Epithelial cell of proximal tubule (primary cell): ENCODE data around the gene RAD51B. TPM values are rescaled to one million over a fixed set of nuclear protein-coding genes. Genes with fewer than 3 reads are reported as not detected.

Experiments
- DNase-seq: peaks from one replicate; pipeline ENCODE4 v3.0.0-alpha.2; 2011; ENCODE audit warnings: low read depth
- H3K4me3 ChIP-seq: 2 replicates; pipeline ENCODE4 v1.5.1; 2011; ENCODE audit warnings: low read depth, mild to moderate bottlenecking, low read length
- total RNA-seq: library from RNA; depleted of rRNA; stranded (reverse); fragments of >200 nt; gene quantifications from 2 replicates; pipeline ENCODE4 v1.2.3, GENCODE V29; 2015
- TF ChIP-seq, protein P1 (sequence below): conservative IDR thresholded peaks from 2 replicates; pipeline ENCODE4 v1.5.1; 2012; ENCODE audit warnings: low read depth, mild to moderate bottlenecking, low read length

Gene RAD51B
- total RNA-seq, 1 donor from 2014 or later = 6.3 TPM

DNA sequence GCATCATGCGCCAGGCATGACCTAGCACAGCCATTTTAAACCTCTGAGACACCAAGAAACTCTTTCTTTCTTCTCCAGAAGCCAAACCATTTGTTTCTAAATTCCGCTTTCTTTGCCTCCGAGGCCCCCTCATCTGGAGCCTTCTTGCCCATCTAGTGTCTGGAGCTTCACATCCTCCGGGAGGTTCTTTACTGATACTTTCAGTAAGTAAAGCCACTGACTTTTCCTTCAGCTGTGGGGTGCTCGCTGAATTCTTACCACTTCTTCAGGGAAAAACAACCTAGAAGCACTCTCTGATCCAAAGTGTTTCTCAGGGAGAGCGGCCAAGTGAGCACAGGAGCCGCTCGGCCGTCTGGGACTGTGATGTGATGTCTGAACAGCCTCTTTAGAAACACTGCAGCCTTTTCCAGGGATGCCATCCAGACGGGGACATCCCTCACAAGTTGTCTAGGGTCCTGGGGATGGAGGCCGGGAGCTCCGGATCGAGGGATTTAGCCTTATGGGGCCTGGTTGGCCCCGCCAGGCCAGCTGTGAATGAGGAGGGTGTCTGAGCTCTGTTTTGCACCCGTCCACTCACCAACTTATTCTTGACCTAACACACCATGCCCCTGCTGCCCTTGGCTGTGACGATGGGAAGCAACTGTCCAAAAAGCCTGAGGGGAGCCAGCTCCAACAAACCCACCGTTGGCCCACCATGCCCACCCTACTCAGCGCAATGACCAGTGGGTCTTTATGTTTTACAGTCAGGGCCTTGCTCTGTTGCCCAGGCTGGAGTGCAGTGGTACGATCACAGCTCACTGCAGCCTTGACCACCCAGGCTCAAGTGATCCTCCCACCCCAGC, 812.7 kb downstream of the RAD51B start:
- no peak overlapping the region for H3K4me3 ChIP-seq
- no peak for DNase-seq
- TF ChIP-seq, protein P1, sequence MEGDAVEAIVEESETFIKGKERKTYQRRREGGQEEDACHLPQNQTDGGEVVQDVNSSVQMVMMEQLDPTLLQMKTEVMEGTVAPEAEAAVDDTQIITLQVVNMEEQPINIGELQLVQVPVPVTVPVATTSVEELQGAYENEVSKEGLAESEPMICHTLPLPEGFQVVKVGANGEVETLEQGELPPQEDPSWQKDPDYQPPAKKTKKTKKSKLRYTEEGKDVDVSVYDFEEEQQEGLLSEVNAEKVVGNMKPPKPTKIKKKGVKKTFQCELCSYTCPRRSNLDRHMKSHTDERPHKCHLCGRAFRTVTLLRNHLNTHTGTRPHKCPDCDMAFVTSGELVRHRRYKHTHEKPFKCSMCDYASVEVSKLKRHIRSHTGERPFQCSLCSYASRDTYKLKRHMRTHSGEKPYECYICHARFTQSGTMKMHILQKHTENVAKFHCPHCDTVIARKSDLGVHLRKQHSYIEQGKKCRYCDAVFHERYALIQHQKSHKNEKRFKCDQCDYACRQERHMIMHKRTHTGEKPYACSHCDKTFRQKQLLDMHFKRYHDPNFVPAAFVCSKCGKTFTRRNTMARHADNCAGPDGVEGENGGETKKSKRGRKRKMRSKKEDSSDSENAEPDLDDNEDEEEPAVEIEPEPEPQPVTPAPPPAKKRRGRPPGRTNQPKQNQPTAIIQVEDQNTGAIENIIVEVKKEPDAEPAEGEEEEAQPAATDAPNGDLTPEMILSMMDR = no peak

- no peak overlapping the region for H3K4me3 ChIP-seq
- TF ChIP-seq, protein P1 = no peak
- DNase-seq = no peak
Observed at GRCh38 chr14:68633131-68633991, 813.8 kb downstream of the RAD51B start.

DNA sequence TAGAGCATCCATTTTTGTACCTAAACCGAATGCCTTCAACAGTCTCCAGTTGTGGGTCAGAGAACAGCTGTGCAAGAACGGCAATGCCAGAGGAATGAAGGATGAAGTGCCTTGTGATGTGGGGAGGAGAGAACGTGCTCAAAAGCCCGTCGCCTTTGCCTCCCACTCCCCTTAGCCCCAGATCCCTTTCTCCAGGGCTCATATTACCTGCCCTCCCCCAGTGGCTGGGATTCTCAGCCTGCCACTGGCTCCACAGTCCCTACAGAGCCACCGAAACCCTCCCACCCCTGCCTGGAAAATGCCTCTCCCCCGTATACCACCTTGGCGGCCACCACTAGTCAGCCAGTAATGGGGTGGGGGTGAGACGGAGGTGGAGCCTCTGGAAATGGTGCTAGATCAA, 814.8 kb downstream of the RAD51B start:
- no peak for DNase-seq
- TF ChIP-seq, protein P1 = no peak
- H3K4me3 ChIP-seq = no peak overlapping the region

GRCh38 chr14:68634874-68635595, 815.5 kb downstream of the RAD51B start:
- DNase-seq = no peak
- TF ChIP-seq, protein P1 = no peak
- no peak overlapping the region for H3K4me3 ChIP-seq

- no peak overlapping the region for H3K4me3 ChIP-seq
Observed at GRCh38 chr14:68636597-68636996, 817.0 kb downstream of the RAD51B start.

More at GRCh38 chr14:68636597-68636996, 817.0 kb downstream of the RAD51B start:
- TF ChIP-seq, protein P1 = no peak
- DNase-seq = no peak
